GM18873 (cell line): ENCODE data around the gene KRTAP9-7.
"Not testable (repeated sequence)": the region's sequence is repeated elsewhere in the genome, so short reads cannot be mapped to it uniquely, and the experiment has no call there.

Experiments used
- ATAC-seq: cut with Tn5 transposase; IDR thresholded peaks from one replicate; pipeline ENCODE4 v1.9.1; 2021; ENCODE audit warnings: mild to moderate bottlenecking, moderate library complexity, moderate number of reproducible peaks; ENCODE audit not compliant: unreplicated experiment, low FRiP score

KRTAP9-7 gene, protein sequence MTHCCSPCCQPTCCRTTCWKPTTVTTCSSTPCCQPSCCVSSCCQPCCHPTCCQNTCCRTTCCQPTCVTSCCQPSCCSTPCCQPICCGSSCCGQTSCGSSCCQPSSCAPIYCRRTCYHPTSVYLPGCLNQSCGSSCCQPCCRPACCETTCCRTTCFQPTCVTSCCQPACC

GRCh38 chr17:41275648-41276190 is at the start of gene KRTAP9-7:
Gene KRTAP9-7 (plus strand): TSS chr17:41275698. CDS start chr17:41275698, 0 bp downstream.
- not testable (repeated sequence) for ATAC-seq

DNA sequence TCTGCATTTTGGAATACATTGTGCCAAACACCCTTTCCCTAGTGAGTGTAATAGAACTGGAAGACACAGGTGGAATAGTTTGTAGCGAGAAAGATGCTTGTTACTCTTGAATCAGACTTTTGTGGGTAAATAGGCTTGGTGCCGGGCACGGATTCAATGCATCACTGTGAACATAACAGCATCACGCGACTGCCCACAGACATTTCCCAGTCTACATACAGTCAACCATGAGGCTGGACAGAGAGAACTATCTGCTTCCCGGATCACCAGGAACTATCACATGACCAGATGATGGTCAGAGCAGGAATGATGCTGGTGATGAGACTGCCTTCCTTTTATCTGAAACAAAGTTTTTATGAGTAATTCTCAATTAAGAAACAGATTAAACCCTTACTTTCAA is 49.4 kb upstream of the KRTAP9-7 start:
- ATAC-seq: no peak

GRCh38 chr17:41226598-41227095 is 48.9 kb upstream of the KRTAP9-7 start, which contains the start of gene KRTAP9-2:
Gene KRTAP9-2 (plus strand): TSS chr17:41226648. CDS start chr17:41226655, 7 bp downstream.
- not testable (repeated sequence) for ATAC-seq

DNA sequence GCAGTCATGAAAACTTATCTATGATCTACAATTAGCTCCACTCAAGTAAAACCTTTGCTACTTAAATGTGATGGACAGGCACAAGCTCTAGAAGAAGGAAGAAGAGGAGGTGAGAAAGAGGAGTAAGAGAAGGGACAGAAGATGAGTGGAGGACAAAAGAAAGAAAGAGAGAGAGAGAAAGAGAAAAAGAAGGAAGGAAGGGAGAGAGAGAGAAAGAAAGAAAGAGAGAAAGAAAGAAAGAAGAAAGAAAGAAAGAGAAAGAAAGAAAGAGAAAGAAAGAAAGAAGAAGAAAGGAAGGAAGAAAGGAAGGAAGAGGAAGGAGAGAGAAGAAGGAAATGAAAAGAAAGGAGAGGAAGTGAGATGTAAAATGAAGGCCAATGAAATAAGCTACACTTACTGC is 45.4 kb upstream of the KRTAP9-7 start:
- ATAC-seq: no peak

DNA sequence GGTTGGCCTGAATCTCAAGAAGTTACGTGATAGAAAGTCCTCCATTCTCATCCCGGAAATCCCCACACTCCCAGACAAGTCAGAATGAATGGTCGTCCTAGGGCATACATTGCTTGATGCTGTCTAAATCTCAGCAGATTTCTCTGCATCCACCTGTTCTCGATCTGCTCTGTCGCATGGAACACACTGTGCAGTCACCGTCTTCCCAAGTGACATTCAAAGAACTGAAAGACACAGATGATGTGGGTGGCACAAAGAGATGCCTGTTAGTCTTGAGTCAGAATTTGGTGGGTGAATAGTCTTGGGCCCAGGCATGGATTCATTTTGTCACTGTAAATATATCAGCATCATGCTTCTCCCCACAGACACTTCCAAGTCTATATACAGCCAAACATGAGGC is 43.8 kb upstream of the KRTAP9-7 start:
- ATAC-seq: no peak

DNA sequence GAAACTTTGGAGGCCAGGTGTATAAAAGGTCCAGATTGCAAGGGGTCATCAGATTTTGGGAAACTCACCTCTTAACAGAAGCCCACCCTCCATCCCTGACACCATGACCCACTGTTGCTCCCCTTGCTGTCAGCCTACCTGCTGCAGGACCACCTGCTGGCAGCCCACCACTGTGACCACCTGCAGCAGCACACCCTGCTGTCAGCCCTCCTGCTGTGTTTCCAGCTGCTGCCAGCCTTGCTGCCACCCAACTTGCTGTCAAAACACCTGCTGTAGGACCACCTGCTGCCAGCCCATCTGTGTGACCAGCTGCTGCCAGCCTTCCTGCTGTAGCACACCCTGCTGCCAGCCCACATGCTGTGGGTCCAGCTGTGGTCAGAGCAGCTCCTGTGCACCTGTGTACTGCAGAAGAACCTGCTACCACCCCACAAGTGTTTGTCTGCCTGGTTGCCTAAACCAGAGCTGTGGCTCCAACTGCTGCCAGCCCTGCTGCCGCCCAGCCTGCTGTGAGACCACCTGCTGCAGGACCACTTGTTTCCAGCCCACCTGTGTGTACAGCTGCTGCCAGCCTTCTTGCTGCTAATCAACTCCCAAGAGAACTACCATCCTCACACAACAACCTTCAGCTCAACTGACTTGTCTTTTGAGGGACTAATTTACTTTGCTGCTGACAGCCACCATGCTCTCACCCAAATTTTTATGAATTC is 42.9 kb upstream of the KRTAP9-7 start, which contains the start of gene KRTAP9-3:
Gene KRTAP9-3 (plus strand): TSS at position 51 of the 707 bp plus-strand sequence. CDS start 53 bp downstream, at position 104.
- ATAC-seq: not testable (repeated sequence)

GRCh38 chr17:41237116-41237515 is 38.4 kb upstream of the KRTAP9-7 start:
- ATAC-seq: not testable (repeated sequence)

- not testable (repeated sequence) for ATAC-seq
Measured at GRCh38 chr17:41237949-41238437, 37.5 kb upstream of the KRTAP9-7 start, which contains the start of gene KRTAP9-8. Gene KRTAP9-8 (plus strand): TSS chr17:41237999. CDS start chr17:41238052, 53 bp downstream.

DNA sequence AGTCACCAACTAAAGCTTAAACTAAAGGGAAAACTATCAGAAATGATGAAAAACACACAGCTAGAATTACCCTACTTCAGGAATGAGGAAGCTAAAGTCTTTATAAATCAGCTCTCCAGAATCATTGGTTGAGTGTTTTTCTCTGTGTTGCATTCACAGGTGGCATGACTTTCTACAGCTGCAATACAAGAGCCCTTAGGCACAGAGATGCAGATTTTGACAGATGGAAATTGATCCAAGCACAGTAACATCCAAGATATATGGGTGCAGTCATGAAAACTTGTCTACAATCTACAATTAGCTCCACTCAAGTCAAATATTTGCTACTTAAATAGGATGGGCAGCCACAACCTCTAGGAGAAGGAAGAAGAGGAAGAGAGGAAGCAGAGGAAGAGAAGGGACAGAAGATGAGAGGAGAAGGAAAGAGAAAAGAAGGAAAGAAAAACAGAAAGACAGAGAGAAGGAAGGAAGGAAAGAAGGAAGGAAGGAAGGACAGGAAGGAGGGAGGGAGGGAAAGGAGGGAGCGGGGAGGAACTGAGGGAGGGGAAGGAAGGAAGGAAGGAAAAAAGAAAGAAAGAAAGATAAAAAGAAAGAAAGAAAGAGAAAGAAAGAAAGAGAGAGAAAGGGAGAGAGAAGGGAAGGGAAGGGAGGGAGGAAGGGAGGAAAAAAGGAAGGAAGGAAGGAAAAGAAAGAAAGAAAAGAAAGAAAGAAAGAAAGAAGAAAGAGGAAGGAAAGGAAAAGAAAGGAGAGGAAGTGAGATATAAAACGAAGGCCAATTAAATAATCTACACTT is 28.3 kb upstream of the KRTAP9-7 start:
- not testable (repeated sequence) for ATAC-seq

GRCh38 chr17:41249637-41250240 is 25.8 kb upstream of the KRTAP9-7 start, which contains the start of gene KRTAP9-4:
Gene KRTAP9-4 (plus strand): TSS chr17:41249687. CDS start chr17:41249721, 34 bp downstream.
- not testable (repeated sequence) for ATAC-seq

DNA sequence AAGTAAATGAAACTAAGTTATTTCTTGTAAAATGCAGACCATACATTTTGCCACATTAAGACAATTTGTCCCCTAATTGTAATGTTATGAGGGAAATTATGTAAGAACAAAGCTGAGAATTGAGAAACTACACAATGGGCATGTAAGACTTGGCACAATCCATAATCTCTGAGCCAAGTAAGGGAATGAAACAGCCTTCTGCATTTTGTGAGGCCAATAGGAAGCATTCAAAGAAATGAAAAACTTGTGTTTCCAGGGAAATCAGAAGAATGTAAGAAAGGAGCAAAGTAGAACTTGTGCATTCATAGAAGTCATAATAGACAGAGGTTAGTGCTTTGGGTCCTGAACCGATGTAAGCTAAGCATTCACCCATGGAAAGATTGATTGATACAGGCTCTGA is 24.2 kb upstream of the KRTAP9-7 start:
- ATAC-seq: no peak

DNA sequence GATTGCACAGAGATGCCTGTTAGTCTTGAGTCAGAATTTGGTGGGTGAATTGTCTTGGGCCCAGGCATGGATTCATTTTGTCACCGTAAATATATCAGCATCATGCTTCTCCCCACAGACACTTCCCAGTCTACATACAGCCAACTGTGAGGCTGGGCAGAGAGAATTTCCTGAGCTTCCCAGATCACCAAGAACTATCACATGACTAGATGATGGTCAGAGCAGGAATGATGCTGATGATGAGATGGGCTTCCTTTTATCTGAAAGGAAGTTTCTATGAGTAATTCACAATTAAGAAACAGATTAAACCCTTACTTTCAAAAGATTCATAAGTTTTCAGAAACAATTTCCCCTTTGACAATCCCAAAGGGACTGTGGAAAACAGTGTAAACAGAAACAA is 20.6 kb upstream of the KRTAP9-7 start:
- no peak for ATAC-seq

- not testable (repeated sequence) for ATAC-seq
Measured at GRCh38 chr17:41255381-41256290, 19.9 kb upstream of the KRTAP9-7 start, which contains the start of gene KRTAP9-9. Gene KRTAP9-9 (plus strand): TSS chr17:41255384.

GRCh38 chr17:41256291-41256685 is 19.2 kb upstream of the KRTAP9-7 start:
- no peak for ATAC-seq

GRCh38 chr17:41258406-41258805 is 17.1 kb upstream of the KRTAP9-7 start:
- ATAC-seq: no peak

DNA sequence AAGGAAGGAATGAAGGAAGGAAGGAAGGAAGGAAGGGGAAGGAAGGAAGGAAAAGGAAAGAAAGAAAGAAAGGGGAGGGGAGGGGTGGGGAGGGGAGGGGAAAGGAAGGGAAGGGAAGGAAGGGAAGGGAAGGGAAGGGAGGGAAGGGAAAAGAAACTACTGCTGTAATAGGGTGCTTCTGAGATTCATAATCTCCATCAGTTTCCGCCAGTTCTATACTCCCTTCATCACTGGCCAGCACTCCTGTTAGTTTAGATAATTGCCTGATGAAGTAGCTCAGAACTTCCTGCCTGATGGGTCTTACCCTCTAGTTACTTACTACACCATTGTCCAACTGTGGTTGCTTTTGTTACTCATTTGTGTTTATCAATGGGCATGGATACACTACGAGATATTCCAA is 12.3 kb upstream of the KRTAP9-7 start:
- no peak for ATAC-seq

DNA sequence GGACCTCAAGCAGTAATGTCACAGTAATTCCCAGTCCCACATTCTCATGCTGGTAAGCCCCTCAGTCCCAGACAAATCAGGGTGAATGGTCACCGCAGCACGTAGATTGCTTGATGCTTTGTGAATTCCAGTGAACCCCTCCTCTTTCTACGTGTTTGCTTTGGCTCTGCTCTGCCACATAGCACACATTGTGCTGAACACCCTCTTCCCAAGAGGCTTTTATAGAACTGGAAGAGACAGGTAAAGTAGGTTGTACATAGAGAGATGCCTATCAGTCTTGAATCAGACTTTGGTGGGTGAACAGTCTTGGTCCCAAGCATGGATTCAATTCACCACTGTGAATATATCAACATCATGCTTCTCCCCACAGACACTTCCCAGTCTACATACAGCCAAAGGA is 10.9 kb upstream of the KRTAP9-7 start:
- ATAC-seq: no peak

GRCh38 chr17:41265078-41265477 is 10.4 kb upstream of the KRTAP9-7 start, which contains the start of gene KRTAP9-6:
Gene KRTAP9-6 (plus strand): TSS chr17:41265378. CDS start chr17:41265378, 0 bp downstream.
- no peak for ATAC-seq
